Upper lobe of left lung (tissue), 6 donors: ENCODE measurements around the gene RSPRY1. TPM values are rescaled to one million over a fixed set of nuclear protein-coding genes. Genes with fewer than 3 reads are reported as not detected.

Experiments used
- ATAC-seq, 2 donors: fragments of 200-7000 bp; cut with Tn5 transposase; one replicate each; pipeline ENCODE4 v1.9.1; 2022; ENCODE audit warnings: mild to moderate bottlenecking in 2 of 2, moderate library complexity in 2 of 2; ENCODE audit not compliant: low FRiP score in 2 of 2
- DNase-seq, 2 donors: peaks; one replicate each; pipeline ENCODE4 v3.0.0-alpha.2; 2019 to 2020
- H3K27ac ChIP-seq, 4 donors: fragments of 200-600 bp; sonication (generic); one replicate each; pipeline ENCODE4 v1.5.1; 2016 to 2019
- H3K27me3 ChIP-seq, 4 donors: fragments of 200-600 bp; sonication (generic); one replicate each; pipeline ENCODE4 v1.5.1; 2017 to 2019
- H3K36me3 ChIP-seq, 4 donors: fragments of 200-600 bp; sonication (generic); one replicate each; pipeline ENCODE4 v1.5.1; 2016 to 2019
- H3K4me1 ChIP-seq, 4 donors: fragments of 200-600 bp; sonication (generic); one replicate each; pipeline ENCODE4 v1.5.1; 2018 to 2019
- H3K4me3 ChIP-seq, 4 donors: fragments of 200-600 bp; sonication (generic); one replicate each; pipeline ENCODE4 v1.5.1; 2017 to 2019; ENCODE audit warnings: mild to moderate bottlenecking in 2 of 4, moderate library complexity in 1 of 4
- H3K9me3 ChIP-seq, 4 donors: fragments of 200-600 bp; sonication (generic); one replicate each; pipeline ENCODE4 v1.5.1; 2018 to 2019
- CTCF ChIP-seq, 6 experiments: fragments of 450-650 bp in 4 of 6; fragments of 200-600 bp in 2 of 6; sonication (generic) in 2 of 6; IDR thresholded peaks; one replicate each; pipeline ENCODE4 v1.5.1; 2016 to 2019; ENCODE audit warnings: antibody characterized with exemption in 6 of 6
- EP300 ChIP-seq, 4 donors: sonication (generic); formaldehyde crosslinking; IDR thresholded peaks; one replicate each; pipeline ENCODE4 v1.5.1; 2017; ENCODE audit warnings: antibody characterized with exemption in 4 of 4, control low read depth in 2 of 4
- POLR2A ChIP-seq, 4 donors: fragments of 450-650 bp; IDR thresholded peaks; one replicate each; pipeline ENCODE4 v1.5.1; 2016 to 2017; ENCODE audit warnings: antibody characterized with exemption in 4 of 4, mild to moderate bottlenecking in 2 of 4
- POLR2AphosphoS5 ChIP-seq, 2 donors: sonication (generic); formaldehyde crosslinking; IDR thresholded peaks; one replicate each; pipeline ENCODE4 v1.5.1; 2017; ENCODE audit warnings: antibody characterized with exemption in 2 of 2
- WGBS, 2 donors: methylation state at CpG; one replicate each; pipeline ENCODE4 v1.1.5; 2017 to 2018; 5-methylcytosine and 5-hydroxymethylcytosine counted together
- total RNA-seq, 6 donors: library from RNA; depleted of rRNA in 4 of 6; stranded (reverse); fragments of >200 nt in 4 of 6; gene quantifications; one replicate each; pipeline versions ENCODE4 v1.1.0 to v1.2.1, GENCODE V29; 2016 to 2021
- donor health status: DM: no; HTN: no; CAD: no; lungs with moderate emphysema.
- donor health status: DM: no; HTN: yes; CAD: no; lungs with severe emphysema.

Gene RSPRY1
- total RNA-seq, 6 donors from 2014 or later = 26.9 to 102 (median 30.3) TPM

- Histone ChIP-seq H3K9me3 (no peaks in the 10 kb centered on the region), H3K4me3 (no peak overlapping the region), H3K4me1 (peaks cover 0 to 11% (median 5%) of the 10 kb centered on the region in 4 donors), H3K27ac (no peak overlapping the region), H3K27me3 (no peaks in the 10 kb centered on the region), H3K36me3 (peaks cover 17 to 86% (median 44%) of the 10 kb centered on the region in 4 donors)
- TF ChIP-seq CTCF (IDR thresholded peaks at IDR 0.05) = no peak
- no peak for TF ChIP-seq POLR2AphosphoS5 (IDR thresholded peaks at IDR 0.05)
- TF ChIP-seq EP300 (IDR thresholded peaks at IDR 0.05) = no peak
- no peak for TF ChIP-seq POLR2A (IDR thresholded peaks at IDR 0.05)
- no peak for DNase-seq
- ATAC-seq = no peak
These were observed 48.6 kb downstream of the RSPRY1 start for GRCh38 chr16:57234707-57235092.

GRCh38 chr16:57235128-57236021, 49.2 kb downstream of the RSPRY1 start:
- no peaks in the 10 kb centered on the region for H3K9me3 ChIP-seq
- no peak for TF ChIP-seq POLR2AphosphoS5 (IDR thresholded peaks at IDR 0.05)
- TF ChIP-seq POLR2A (IDR thresholded peaks at IDR 0.05) = no peak
- no peak for TF ChIP-seq EP300 (IDR thresholded peaks at IDR 0.05)
- TF ChIP-seq CTCF (IDR thresholded peaks at IDR 0.05) = no peak
- peaks cover 17 to 86% (median 39%) of the 10 kb centered on the region in 4 donors for H3K36me3 ChIP-seq
- ATAC-seq (no peak), DNase-seq (no peak)
- 69 to 73% methylated on average over 8 of the region's 8 CpGs for WGBS, 2 donors
- H3K4me3 ChIP-seq = no peak overlapping the region
- no peaks in the 10 kb centered on the region for H3K27me3 ChIP-seq
- H3K27ac ChIP-seq = no peak overlapping the region
- H3K4me1 ChIP-seq = peaks cover 0 to 11% (median 5%) of the 10 kb centered on the region in 4 donors

- ATAC-seq (no peak), DNase-seq (no peak)
- Histone ChIP-seq H3K4me3 (no peak overlapping the region), H3K4me1 (peaks cover 0 to 11% (median 5%) of the 10 kb centered on the region in 4 donors), H3K9me3 (no peaks in the 10 kb centered on the region), H3K27me3 (no peaks in the 10 kb centered on the region), H3K27ac (no peak overlapping the region), H3K36me3 (peaks cover 15 to 80% (median 33%) of the 10 kb centered on the region in 4 donors)
- no peak for TF ChIP-seq POLR2A (IDR thresholded peaks at IDR 0.05)
- TF ChIP-seq POLR2AphosphoS5 (IDR thresholded peaks at IDR 0.05) = no peak
- TF ChIP-seq CTCF (IDR thresholded peaks at IDR 0.05) = no peak
- no peak for TF ChIP-seq EP300 (IDR thresholded peaks at IDR 0.05)
These were observed 49.9 kb downstream of the RSPRY1 start for GRCh38 chr16:57236022-57236350.

DNA sequence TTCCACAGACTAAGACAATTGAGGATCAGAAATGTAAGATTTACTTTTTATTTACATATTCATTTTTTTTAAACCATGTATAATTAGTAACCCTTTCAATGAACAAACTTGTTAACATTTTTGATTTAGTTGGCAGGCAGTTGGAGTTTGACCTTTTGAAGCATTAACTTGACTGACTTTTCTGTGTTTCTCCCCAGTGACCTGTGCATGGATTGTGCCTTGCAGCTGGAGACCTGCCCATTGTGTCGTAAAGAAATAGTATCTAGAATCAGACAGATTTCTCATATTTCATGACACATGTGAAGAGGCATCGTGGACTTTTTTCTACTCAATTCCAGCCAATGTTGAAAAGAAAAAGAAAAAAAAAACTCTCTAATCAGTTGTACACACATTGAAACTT, 52.6 kb downstream of the RSPRY1 start:
- H3K27ac ChIP-seq = no peak overlapping the region
- TF ChIP-seq EP300 (IDR thresholded peaks at IDR 0.05) (no peak), POLR2AphosphoS5 (IDR thresholded peaks at IDR 0.05) (no peak), CTCF (IDR thresholded peaks at IDR 0.05) (no peak), POLR2A (IDR thresholded peaks at IDR 0.05) (no peak)
- WGBS, 2 donors = 73 to 84% methylated on average over 2 of the region's 2 CpGs
- DNase-seq (no peak), ATAC-seq (no peak)
- no peak overlapping the region for H3K4me3 ChIP-seq
- no peaks in the 10 kb centered on the region for H3K27me3 ChIP-seq
- peaks cover 0 to 53% (median 15%) of the 10 kb centered on the region in 4 donors for H3K36me3 ChIP-seq
- no peaks in the 10 kb centered on the region for H3K9me3 ChIP-seq
- peaks cover 0 to 17% (median 5%) of the 10 kb centered on the region in 4 donors for H3K4me1 ChIP-seq

GRCh38 chr16:57239107-57239506, 53.0 kb downstream of the RSPRY1 start:
- ATAC-seq (no peak), DNase-seq (no peak)
- peaks cover 0 to 49% (median 13%) of the 10 kb centered on the region in 4 donors for H3K36me3 ChIP-seq
- peaks cover 0 to 17% (median 7%) of the 10 kb centered on the region in 4 donors for H3K4me1 ChIP-seq
- no peak overlapping the region for H3K4me3 ChIP-seq
- TF ChIP-seq POLR2A (IDR thresholded peaks at IDR 0.05) = no peak
- TF ChIP-seq EP300 (IDR thresholded peaks at IDR 0.05) = no peak
- no peak for TF ChIP-seq CTCF (IDR thresholded peaks at IDR 0.05)
- no peak for TF ChIP-seq POLR2AphosphoS5 (IDR thresholded peaks at IDR 0.05)
- H3K27ac ChIP-seq = no peak overlapping the region
- WGBS, 2 donors = 65 to 76% methylated on average over 2 of the region's 2 CpGs
- no peaks in the 10 kb centered on the region for H3K27me3 ChIP-seq
- H3K9me3 ChIP-seq = no peaks in the 10 kb centered on the region
